GOT3 (cell line): ENCODE results near the gene PGS1.

Source experiments
- DNase-seq: peaks from one replicate; lab custom pipeline; 2025; ENCODE audit warnings: mixed read lengths; lab: John Stamatoyannopoulos, UW

PGS1 gene

GRCh38 chr17:78473951-78474613 lies 95.6 kb downstream of the PGS1 start:
- no peak for DNase-seq
